ENCODE results near the gene TRIO. TPM values are rescaled to one million over a fixed set of nuclear protein-coding genes. Genes with fewer than 3 reads are reported as not detected.

The TRIO gene
- total and polyA plus RNA-seq, 4 donors: 23.8 to 243 (median 110) TPM

DNA sequence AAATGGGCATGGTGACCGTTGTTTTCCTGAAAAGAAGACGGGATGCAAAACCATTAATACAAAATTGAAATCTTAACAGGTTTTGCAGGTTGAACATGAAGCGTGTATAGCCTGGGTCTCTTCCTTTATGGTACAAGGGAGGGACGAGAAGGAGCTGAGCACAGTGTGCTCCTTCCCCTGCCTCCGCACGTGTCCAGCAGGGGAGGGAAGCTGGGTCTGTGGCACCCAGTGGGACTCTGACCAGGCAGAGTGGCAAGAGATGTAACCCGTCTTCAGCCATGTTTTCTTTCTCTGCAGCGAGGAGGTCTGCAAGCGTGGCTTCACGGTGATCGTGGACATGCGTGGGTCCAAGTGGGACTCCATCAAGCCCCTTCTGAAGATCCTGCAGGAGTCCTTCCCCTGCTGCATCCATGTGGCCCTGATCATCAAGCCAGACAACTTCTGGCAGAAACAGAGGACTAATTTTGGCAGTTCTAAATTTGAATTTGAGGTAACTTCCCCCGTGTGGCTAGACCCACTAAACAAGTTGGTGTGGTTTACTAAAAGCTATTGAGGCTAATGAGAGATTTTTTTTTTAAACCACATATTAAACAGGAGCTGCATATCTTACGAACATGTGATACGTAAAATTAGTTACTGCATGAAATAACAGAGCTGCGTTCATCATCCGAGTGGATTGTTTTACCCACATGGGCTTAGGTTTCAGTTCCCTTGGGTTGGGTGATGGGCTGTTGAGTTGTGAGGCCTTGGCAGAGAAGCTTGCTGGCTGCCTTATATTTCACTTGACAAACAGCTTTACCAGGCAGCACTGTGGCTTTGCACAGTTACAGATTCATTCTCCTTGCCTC lies 143.7 kb downstream of the TRIO start:
- WGBS, 2 donors: 90 to 94% methylated on average over 17 of the region's 17 CpGs
- no peak overlapping the region for H3K27ac ChIP-seq (ENCODE audit: low read depth in 1 of 2, low read length in 1 of 2)
- TF ChIP-seq, protein P1, sequence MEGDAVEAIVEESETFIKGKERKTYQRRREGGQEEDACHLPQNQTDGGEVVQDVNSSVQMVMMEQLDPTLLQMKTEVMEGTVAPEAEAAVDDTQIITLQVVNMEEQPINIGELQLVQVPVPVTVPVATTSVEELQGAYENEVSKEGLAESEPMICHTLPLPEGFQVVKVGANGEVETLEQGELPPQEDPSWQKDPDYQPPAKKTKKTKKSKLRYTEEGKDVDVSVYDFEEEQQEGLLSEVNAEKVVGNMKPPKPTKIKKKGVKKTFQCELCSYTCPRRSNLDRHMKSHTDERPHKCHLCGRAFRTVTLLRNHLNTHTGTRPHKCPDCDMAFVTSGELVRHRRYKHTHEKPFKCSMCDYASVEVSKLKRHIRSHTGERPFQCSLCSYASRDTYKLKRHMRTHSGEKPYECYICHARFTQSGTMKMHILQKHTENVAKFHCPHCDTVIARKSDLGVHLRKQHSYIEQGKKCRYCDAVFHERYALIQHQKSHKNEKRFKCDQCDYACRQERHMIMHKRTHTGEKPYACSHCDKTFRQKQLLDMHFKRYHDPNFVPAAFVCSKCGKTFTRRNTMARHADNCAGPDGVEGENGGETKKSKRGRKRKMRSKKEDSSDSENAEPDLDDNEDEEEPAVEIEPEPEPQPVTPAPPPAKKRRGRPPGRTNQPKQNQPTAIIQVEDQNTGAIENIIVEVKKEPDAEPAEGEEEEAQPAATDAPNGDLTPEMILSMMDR (IDR thresholded peaks at IDR 0.05; ENCODE audit: control extremely low read depth, extremely low read depth): no peak
- ATAC-seq (ENCODE audit: insufficient read depth, low FRiP score): no peak
- H3K36me3 ChIP-seq (ENCODE audit: control insufficient read depth in 4 of 4, insufficient read depth in 4 of 4, low read length in 4 of 4): peaks cover 6 to 12% (median 8%) of the 10 kb centered on the region in 4 donors
- no peak overlapping the region for H3K4me3 ChIP-seq
- H3K27me3 ChIP-seq (ENCODE audit: control insufficient read depth in 3 of 3, insufficient read depth in 3 of 3, low read length in 2 of 3): no peaks in the 10 kb centered on the region
- H3K9me3 ChIP-seq (ENCODE audit: control insufficient read depth in 4 of 4, insufficient read depth in 3 of 4, low read length in 3 of 4): no peaks in the 10 kb centered on the region
- H3K9ac ChIP-seq (ENCODE audit: insufficient read depth in 1 of 2, low read length in 2 of 2): no peak overlapping the region
- DNase-seq: no peak
- peaks cover 0 to 21% (median 3%) of the 10 kb centered on the region in 5 donors for H3K4me1 ChIP-seq (ENCODE audit: control insufficient read depth in 5 of 5, insufficient read depth in 5 of 5, low read length in 5 of 5)

DNA sequence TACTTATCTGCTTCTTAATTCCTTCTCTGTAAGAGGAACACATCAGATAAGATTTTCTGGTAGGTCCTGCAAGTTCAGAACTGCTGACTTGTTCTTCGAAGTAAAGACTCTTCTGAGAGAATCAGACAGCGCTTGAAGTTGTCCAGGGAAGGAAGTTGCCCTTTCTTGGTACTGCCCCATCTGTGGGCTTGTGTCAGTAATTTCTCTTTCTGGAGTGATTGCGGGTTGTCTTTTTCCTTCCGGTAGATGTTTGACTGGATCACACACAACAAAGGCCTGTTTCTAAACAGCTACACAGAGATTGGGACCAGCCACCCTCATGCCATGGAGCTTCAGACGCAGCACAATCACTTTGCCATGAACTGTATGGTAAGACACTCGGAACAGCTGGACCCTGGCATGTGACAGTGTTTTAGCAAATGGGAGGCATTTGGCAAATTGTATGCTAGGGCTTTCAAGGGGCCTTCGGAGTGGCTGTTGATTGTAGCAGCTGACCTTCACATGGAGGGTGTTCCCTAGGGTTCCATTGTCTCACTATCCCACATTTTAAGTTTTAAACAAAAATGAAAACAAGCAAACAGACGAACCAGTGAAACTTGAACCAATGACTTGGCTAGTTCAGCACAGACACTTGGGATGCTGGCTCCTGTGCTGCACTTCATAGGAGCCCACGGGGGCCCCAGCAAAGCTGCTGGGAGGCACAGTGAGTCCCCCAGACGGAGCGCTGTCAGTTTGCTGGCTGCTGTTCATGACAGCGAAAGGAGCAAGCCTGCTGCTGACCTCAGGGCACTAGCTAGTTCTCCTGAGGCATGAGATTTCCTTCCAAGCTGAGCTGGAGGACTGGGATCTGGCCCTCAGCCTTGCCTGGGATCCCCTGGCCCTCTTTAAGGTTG lies 149.9 kb downstream of the TRIO start:
- peaks cover 0 to 25% (median 5%) of the 10 kb centered on the region in 5 donors for H3K4me1 ChIP-seq (ENCODE audit: control insufficient read depth in 5 of 5, insufficient read depth in 5 of 5, low read length in 5 of 5)
- H3K9ac ChIP-seq (ENCODE audit: insufficient read depth in 1 of 2, low read length in 2 of 2): no peak overlapping the region
- TF ChIP-seq, protein P1 (IDR thresholded peaks at IDR 0.05; ENCODE audit: control extremely low read depth, extremely low read depth): no peak
- H3K4me3 ChIP-seq: no peak overlapping the region
- DNase-seq (peak; percentile 14 to 54 (median 44)), ATAC-seq (ENCODE audit: insufficient read depth, low FRiP score) (no peak)
- peaks cover 3 to 25% (median 9%) of the 10 kb centered on the region in 4 donors for H3K36me3 ChIP-seq (ENCODE audit: control insufficient read depth in 4 of 4, insufficient read depth in 4 of 4, low read length in 4 of 4)
- peaks cover 0 to 2% (median 0%) of the 10 kb centered on the region in 4 donors for H3K9me3 ChIP-seq (ENCODE audit: control insufficient read depth in 4 of 4, insufficient read depth in 3 of 4, low read length in 3 of 4)
- peak overlapping the region; percentile 1 to 3 for H3K27ac ChIP-seq (ENCODE audit: low read depth in 1 of 2, low read length in 1 of 2)
- 81 to 86% methylated on average over 12 of the region's 12 CpGs for whole genome bisulfite sequencing, 2 donors
- no peaks in the 10 kb centered on the region for H3K27me3 ChIP-seq (ENCODE audit: control insufficient read depth in 3 of 3, insufficient read depth in 3 of 3, low read length in 2 of 3)

DNA sequence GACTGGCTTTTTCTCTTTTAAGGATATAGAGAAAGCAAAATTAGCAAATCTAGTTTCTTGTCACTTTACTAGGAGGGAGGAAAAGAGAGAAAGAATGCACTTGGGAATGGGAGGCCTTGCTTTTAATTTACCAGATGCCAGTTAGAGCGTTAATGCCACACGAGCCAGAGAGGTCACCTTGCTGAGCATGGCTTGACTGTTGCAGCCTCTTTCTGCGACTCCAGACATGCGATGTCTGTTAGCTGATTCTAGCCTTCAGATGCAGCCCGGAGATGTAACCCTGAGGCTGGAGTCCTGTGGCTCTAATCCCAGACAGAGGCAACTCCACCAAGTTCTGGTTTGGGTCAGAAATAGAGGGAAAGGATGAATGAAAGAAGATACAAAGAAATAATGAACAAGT lies 152.5 kb downstream of the TRIO start:
- peaks cover 5 to 25% (median 9%) of the 10 kb centered on the region in 4 donors for H3K36me3 ChIP-seq (ENCODE audit: control insufficient read depth in 4 of 4, insufficient read depth in 4 of 4, low read length in 4 of 4)

More for the DNA sequence above, 152.5 kb downstream of the TRIO start:
- TF ChIP-seq, protein P1 (IDR thresholded peaks at IDR 0.05; ENCODE audit: control extremely low read depth, extremely low read depth): no peak
- Histone ChIP-seq H3K4me1 (ENCODE audit: control insufficient read depth in 5 of 5, insufficient read depth in 5 of 5, low read length in 5 of 5) (peaks cover 0 to 47% (median 10%) of the 10 kb centered on the region in 5 donors), H3K27ac (ENCODE audit: low read depth in 1 of 2, low read length in 1 of 2) (peak overlapping the region in 1 of 2 donors; percentile 68), H3K4me3 (no peak overlapping the region), H3K9ac (ENCODE audit: insufficient read depth in 1 of 2, low read length in 2 of 2) (no peak overlapping the region), H3K9me3 (ENCODE audit: control insufficient read depth in 4 of 4, insufficient read depth in 3 of 4, low read length in 3 of 4) (peaks cover 0 to 2% (median 0%) of the 10 kb centered on the region in 4 donors), H3K27me3 (ENCODE audit: control insufficient read depth in 3 of 3, insufficient read depth in 3 of 3, low read length in 2 of 3) (no peaks in the 10 kb centered on the region)
- ATAC-seq (ENCODE audit: insufficient read depth, low FRiP score) (no peak), DNase-seq (no peak)
- WGBS, 2 donors: 91 to 96% methylated on average over 5 of the region's 5 CpGs

All from lung (tissue), 12 donors.